H1 (cell line): ENCODE results near the gene TSKS. TPM values are rescaled to one million over a fixed set of nuclear protein-coding genes. Genes with fewer than 3 reads are reported as not detected.

Experiments
- ATF3 ChIP-seq: IDR thresholded peaks from 2 replicates; pipeline ENCODE4 v1.6.1; 2011; ENCODE audit warnings: low read depth, mild to moderate bottlenecking, low read length; ENCODE audit not compliant: insufficient read depth
- SIX5 ChIP-seq: IDR thresholded peaks from 2 replicates; pipeline ENCODE4 v1.6.1; 2011; ENCODE audit warnings: mild to moderate bottlenecking, low read depth, low read length
- polyA plus RNA-seq, 7 experiments: library from polyadenylated mRNA; depleted of rRNA in 3 of 7; stranded (reverse) in 5 of 7; unstranded in 2 of 7; fragments of >200 nt in 5 of 7; fragments of 200-250 nt in 2 of 7; gene quantifications; 1 replicate in 5 of 7; 2 replicates in 1 of 7; 4 replicates in 1 of 7; pipeline versions ENCODE4 v1.2.1 to v1.2.3, GENCODE V29; 2011 to 2013; ENCODE audit warnings: missing spikeins in 2 of 7, mixed read lengths in 2 of 7
- total RNA-seq: library from RNA; stranded (reverse); fragmentation: NEBNext Ultra II Directional; extraction: Animal tissue kit (Norgen Biotek cat#: 25700); gene quantifications from 2 replicates; pipeline ENCODE4 v1.2.1, GENCODE V29; 2021

Gene TSKS
- total and polyA plus RNA-seq, 2 of the 8 experiments (the other 6 are each of a cell fraction or from before 2014, with no cell fraction given) = 0.21 TPM; not detected in 1

- peak; percentile 89 for TF ChIP-seq ATF3
- TF ChIP-seq SIX5 = peak; percentile 72
- TF ChIP-seq, all 59 proteins: peak for 6
Measured at GRCh38 chr19:49749055-49749716, 13.9 kb downstream of the TSKS start (continued).
